HepG2 (cell line): ENCODE measurements around the gene ARHGAP10. TPM values are rescaled to one million over a fixed set of nuclear protein-coding genes. Genes with fewer than 3 reads are reported as not detected.

Experiments
- ATAC-seq: fragments of 200-7000 bp; cut with Tn5 transposase; 3 replicates; pipeline ENCODE4 v1.9.1; 2020; ENCODE audit warnings: mild to moderate bottlenecking, moderate library complexity
- BruUV-seq: library from RNA; stranded (reverse); fragments of 400-500 nt; replicated peaks from 2 replicates; lab custom pipeline; 2021; lab: Mats Ljungman, UMichigan
- CTCF ChIA-PET: fragments of 300-600 bp; formaldehyde crosslinking; extraction: SDS; loops from one replicate; lab custom pipeline; 2021; ENCODE audit warnings: low total read pairs, inconsistent platforms, low intra/inter-chr PET ratio; lab: Yijun Ruan, JAX
- POLR2A ChIA-PET: fragments of 350-600 bp; sonication (Branson Sonifier 250); formaldehyde crosslinking; loops from one replicate; lab custom pipeline; 2020; ENCODE audit warnings: antibody characterized with exemption, inconsistent platforms; lab: Yijun Ruan, JAX
- DNase-seq: peaks from one replicate; pipeline ENCODE4 v3.0.0-alpha.2; 2015; ENCODE audit warnings: low spot score
- FAIRE-seq: peaks from 3 replicates; lab custom pipeline; 2011; peaks lifted over from hg19 to GRCh38; lab: Jason Lieb, UNC
- H2AFZ ChIP-seq: one replicate; pipeline ENCODE4 v1.6.1; 2011; ENCODE audit warnings: low read length, inconsistent platforms
- H3K27ac ChIP-seq: fragments of 300-600 bp; 3 replicates; pipeline ENCODE4 v1.8.0; 2011; ENCODE audit warnings: mixed run types, mild to moderate bottlenecking, mixed read lengths, low read length, inconsistent platforms; ENCODE audit not compliant: insufficient read depth; ENCODE audit errors: extremely low read length
- H3K27me3 ChIP-seq, 2 experiments: fragments of 200-600 bp in 1 of 2; 2 replicates in 1 of 2; 3 replicates in 1 of 2; pipeline versions ENCODE4 v1.6.0 to v1.8.0; 2011; ENCODE audit warnings: low read length in 2 of 2, mild to moderate bottlenecking in 2 of 2, moderate library complexity in 2 of 2, inconsistent platforms in 1 of 2; ENCODE audit not compliant: insufficient read depth in 2 of 2, control insufficient read depth in 1 of 2
- H3K36me3 ChIP-seq, 2 experiments: fragments of 200-600 bp in 1 of 2; replicated peaks in 1 of 2; 2 replicates in 1 of 2; 3 replicates in 1 of 2; pipeline versions ENCODE4 v1.5.1 to v1.8.0; 2011; ENCODE audit warnings: low read length in 2 of 2, inconsistent platforms in 1 of 2; ENCODE audit not compliant: insufficient read depth in 2 of 2, control insufficient read depth in 1 of 2
- H3K4me1 ChIP-seq: 2 replicates; pipeline ENCODE4 v1.5.1; 2012; ENCODE audit warnings: low read length, inconsistent platforms; ENCODE audit not compliant: insufficient read depth
- H3K4me2 ChIP-seq: 2 replicates; pipeline ENCODE4 v1.6.0; 2011; ENCODE audit warnings: low read depth, low read length, inconsistent platforms
- H3K4me3 ChIP-seq, 3 experiments: fragments of 200-600 bp in 1 of 3; sonication (generic), shearing (Covaris generic) in 1 of 3; replicated peaks in 1 of 3; 2 replicates each; pipeline ENCODE4 v1.5.1; 2011 to 2016; ENCODE audit warnings: low read length in 3 of 3, inconsistent platforms in 2 of 3, low read depth in 2 of 3, mild to moderate bottlenecking in 2 of 3, control low read depth in 1 of 3, mixed read lengths in 1 of 3; ENCODE audit not compliant: insufficient read depth in 1 of 3
- H3K79me2 ChIP-seq: one replicate; pipeline ENCODE4 v1.6.1; 2011; ENCODE audit warnings: low read length, inconsistent platforms; ENCODE audit not compliant: insufficient read depth
- H3K9ac ChIP-seq: 2 replicates; pipeline ENCODE4 v1.6.0; 2011; ENCODE audit warnings: mild to moderate bottlenecking, low read depth, low read length, inconsistent platforms; ENCODE audit not compliant: insufficient read depth
- H3K9me3 ChIP-seq: 2 replicates; pipeline ENCODE4 v1.5.1; 2012; ENCODE audit warnings: mild to moderate bottlenecking, low read length
- H4K20me1 ChIP-seq: 2 replicates; pipeline ENCODE4 v1.6.0; 2011; ENCODE audit warnings: inconsistent platforms, mild to moderate bottlenecking, low read length, moderate library complexity; ENCODE audit not compliant: insufficient read depth
- CAMTA2 ChIP-seq: sonication (generic); formaldehyde crosslinking; IDR thresholded peaks from 2 replicates; pipeline ENCODE4 v1.4.0; 2020; ENCODE audit warnings: mild to moderate bottlenecking, missing genetic modification reagents, borderline replicate concordance
- CBX5 ChIP-seq: sonication (generic); formaldehyde crosslinking; IDR thresholded peaks from 2 replicates; pipeline ENCODE4 v1.4.0; 2020; ENCODE audit warnings: missing genetic modification reagents, borderline replicate concordance
- CREM ChIP-seq, 2 experiments: sonication (generic) in 1 of 2; formaldehyde crosslinking in 1 of 2; IDR thresholded peaks; 2 replicates each; pipeline versions ENCODE4 v1.4.0 to v1.6.1; 2016 to 2020; ENCODE audit warnings: antibody characterized with exemption in 1 of 2, mild to moderate bottlenecking in 1 of 2, missing genetic modification reagents in 1 of 2
- CTCF ChIP-seq: sonication (generic); formaldehyde crosslinking; IDR thresholded peaks from 2 replicates; pipeline ENCODE4 v1.5.0; 2020; ENCODE audit warnings: mild to moderate bottlenecking, missing genetic modification reagents, moderate library complexity
- ELF3 ChIP-seq: IDR thresholded peaks from 2 replicates; pipeline ENCODE4 v1.6.1; 2016; ENCODE audit warnings: missing genetic modification reagents, missing compliant biosample characterization
- HNRNPH1 ChIP-seq: fragments of 200-400 bp; formaldehyde crosslinking; optimal IDR thresholded peaks from 2 replicates; pipeline ENCODE3; 2017; ENCODE audit warnings: mild to moderate bottlenecking, low read depth, low read length
- IKZF1 ChIP-seq: fragments of 450-650 bp; IDR thresholded peaks from 2 replicates; pipeline ENCODE4 v1.7.1; 2016
- KLF13 ChIP-seq: sonication (generic); formaldehyde crosslinking; IDR thresholded peaks from 2 replicates; pipeline ENCODE4 v1.4.0; 2020; ENCODE audit warnings: mild to moderate bottlenecking, missing genetic modification reagents
- KLF15 ChIP-seq: sonication (generic); formaldehyde crosslinking; IDR thresholded peaks from 2 replicates; pipeline ENCODE4 v1.8.1; 2023; ENCODE audit warnings: borderline replicate concordance, mild to moderate bottlenecking, inconsistent platforms, missing genetic modification reagents, mixed read lengths
- MEIS1 ChIP-seq: sonication (generic); formaldehyde crosslinking; IDR thresholded peaks from 2 replicates; pipeline ENCODE4 v1.9.0; 2021; ENCODE audit warnings: mild to moderate bottlenecking, missing genetic modification reagents, moderate library complexity, borderline replicate concordance
- NFATC3 ChIP-seq: sonication (generic); formaldehyde crosslinking; IDR thresholded peaks from 2 replicates; pipeline ENCODE4 v1.5.1; 2020; ENCODE audit warnings: mild to moderate bottlenecking, missing genetic modification reagents
- NR3C1 ChIP-seq: sonication (generic); formaldehyde crosslinking; IDR thresholded peaks from 2 replicates; pipeline ENCODE4 v1.4.0; 2020; ENCODE audit warnings: missing genetic modification reagents
- PLSCR1 ChIP-seq: sonication (generic); formaldehyde crosslinking; IDR thresholded peaks from 2 replicates; pipeline ENCODE4 v1.5.0; 2020; ENCODE audit warnings: missing genetic modification reagents, mild to moderate bottlenecking, borderline replicate concordance
- RXRB ChIP-seq: IDR thresholded peaks from 2 replicates; pipeline ENCODE4 v1.6.1; 2016; ENCODE audit warnings: borderline replicate concordance, missing genetic modification reagents, missing compliant biosample characterization
- WIZ ChIP-seq: sonication (generic); formaldehyde crosslinking; IDR thresholded peaks from 2 replicates; pipeline ENCODE4 v1.5.1; 2020; ENCODE audit warnings: mild to moderate bottlenecking, missing genetic modification reagents
- ZNF180 ChIP-seq: sonication (generic); formaldehyde crosslinking; IDR thresholded peaks from 2 replicates; pipeline ENCODE4 v1.4.0; 2020; ENCODE audit warnings: low read depth, missing genetic modification reagents, borderline replicate concordance
- ZNF773 ChIP-seq: sonication (generic); formaldehyde crosslinking; IDR thresholded peaks from 2 replicates; pipeline ENCODE4 v1.4.0; 2020; ENCODE audit warnings: missing genetic modification reagents, borderline replicate concordance
- ZNF782 ChIP-seq: sonication (generic); formaldehyde crosslinking; IDR thresholded peaks from 2 replicates; pipeline ENCODE4 v1.4.0; 2020; ENCODE audit warnings: missing genetic modification reagents, mild to moderate bottlenecking, borderline replicate concordance
- ZSCAN21 ChIP-seq: sonication (generic); formaldehyde crosslinking; IDR thresholded peaks from 2 replicates; pipeline ENCODE4 v1.8.0; 2022; ENCODE audit warnings: mild to moderate bottlenecking, missing genetic modification reagents, moderate library complexity, borderline replicate concordance
- WGBS: methylation state at CpG from one replicate; pipeline ENCODE4 v1.1.6; 2017; ENCODE audit warnings: low lambda C conversion rate; 5-methylcytosine and 5-hydroxymethylcytosine counted together
- in situ Hi-C: cut with HindIII; loops from 2 replicates; pipeline ENCODE4 v1.10.0; 2017; ENCODE audit warnings: low pct_unique_long_range_greater_than_20kb; ENCODE audit not compliant: extremely low pct_ligation_motif_present
- intact Hi-C: fragments of 100-400 bp; cut with micrococcal nuclease; formaldehyde crosslinking; loops from one replicate; pipeline ENCODE4 v1.10.0; 2022; ENCODE audit not compliant: unreplicated experiment
- polyA plus RNA-seq, 8 experiments: library from polyadenylated mRNA; depleted of rRNA in 3 of 8; stranded (reverse) in 7 of 8; unstranded in 1 of 8; fragments of >200 nt; fragmentation: Illumina TruSeq in 4 of 8; extraction: Trizol in 4 of 8; gene quantifications; 2 replicates each; pipeline versions ENCODE4 v1.2.1 to v1.2.3, GENCODE V29; 2011 to 2016; ENCODE audit warnings: low read depth in 4 of 8, missing spikeins in 1 of 8, mixed read lengths in 1 of 8; ENCODE audit not compliant: insufficient read depth in 1 of 8
- total RNA-seq, 5 experiments: library from RNA; depleted of rRNA; stranded (reverse); fragments of >200 nt; fragmentation: Illumina TruSeq; extraction: Trizol; gene quantifications; 2 replicates each; pipeline ENCODE4 v1.2.3, GENCODE V29; 2016; ENCODE audit warnings: low read depth in 1 of 5

ARHGAP10 gene
- total and polyA plus RNA-seq, 2 of the 13 experiments (the other 11 are each of a cell fraction or from before 2014, with no cell fraction given), result 0.45 to 1.6 TPM

DNA sequence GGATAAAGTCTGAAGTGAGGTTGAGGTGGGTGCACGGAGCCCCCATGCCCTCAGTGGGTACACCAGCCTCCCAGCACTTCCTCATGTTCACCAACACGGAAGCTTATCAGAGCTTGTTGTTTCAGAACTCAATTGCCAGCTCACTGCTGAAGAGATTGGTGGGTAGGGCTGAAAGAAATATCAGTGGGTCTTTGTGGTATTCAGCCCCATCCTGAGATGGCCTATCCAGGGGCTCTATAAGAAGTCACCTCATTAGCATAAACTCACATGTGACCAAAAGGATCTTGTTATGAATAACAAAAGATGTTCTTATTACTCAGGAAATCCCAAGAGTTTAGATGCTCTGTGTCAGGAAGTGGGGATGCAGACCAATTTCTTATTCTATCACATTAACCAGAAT, 177.3 kb downstream of the ARHGAP10 start:
- no peak for DNase-seq
- H3K79me2 ChIP-seq, result no peaks in the 10 kb centered on the region
- no peak overlapping the region for H3K4me2 ChIP-seq
- ChIA-PET POLR2A (no interaction called here), CTCF (no interaction called here)
- no peak for FAIRE-seq
- no peaks in the 10 kb centered on the region for H3K36me3 ChIP-seq
- TF ChIP-seq NFATC3 (CRISPR knock-in tag) (no peak), HNRNPH1 (no peak), NR3C1 (CRISPR knock-in tag) (no peak), PLSCR1 (CRISPR knock-in tag) (no peak), KLF13 (no peak), ZNF782 (CRISPR knock-in tag) (no peak), MEIS1 (no peak), CAMTA2 (CRISPR knock-in tag) (no peak), RXRB (no peak)
- in situ Hi-C loops, result no loop called here
- no peak overlapping the region for H3K9ac ChIP-seq
- no peak overlapping the region for H3K27ac ChIP-seq
- H4K20me1 ChIP-seq, result no peaks in the 10 kb centered on the region
- BruUV-seq, result no TSS peak
- H2AFZ ChIP-seq, result no peak overlapping the region
- ATAC-seq, result no peak
- no peak overlapping the region for H3K4me3 ChIP-seq
- WGBS, result 29% methylated on average over 1 of the region's 2 CpGs
- H3K27me3 ChIP-seq, result no peaks in the 10 kb centered on the region
- no peaks in the 10 kb centered on the region for H3K9me3 ChIP-seq
- intact Hi-C loops, result no loop called here
- H3K4me1 ChIP-seq, result no peaks in the 10 kb centered on the region

GRCh38 chr4:147910315-147910714, 178.4 kb downstream of the ARHGAP10 start:
- DNase-seq, result no peak
- H3K36me3 ChIP-seq, result no peaks in the 10 kb centered on the region
- FAIRE-seq, result no peak
- H3K4me2 ChIP-seq, result no peak overlapping the region
- no peak overlapping the region for H2AFZ ChIP-seq
- no peaks in the 10 kb centered on the region for H3K4me1 ChIP-seq
- no peak overlapping the region for H3K4me3 ChIP-seq
- TF ChIP-seq ZSCAN21 (CRISPR knock-in tag), result no peak
- TF ChIP-seq ELF3 (CRISPR knock-in tag), result no peak
- no peak for TF ChIP-seq ZNF180 (CRISPR knock-in tag)
- TF ChIP-seq KLF13, result no peak
- no peak for TF ChIP-seq WIZ (CRISPR knock-in tag)
- TF ChIP-seq CBX5 (CRISPR knock-in tag), result no peak
- no peak for TF ChIP-seq ZNF773 (CRISPR knock-in tag)
- TF ChIP-seq KLF15 (CRISPR knock-in tag), result no peak
- TF ChIP-seq CTCF (CRISPR knock-in tag), result no peak
- TF ChIP-seq IKZF1, result no peak
- no peak for TF ChIP-seq CREM (IDR thresholded peaks at IDR 0.05)
- no peak for TF ChIP-seq CREM (CRISPR knock-in tag; IDR thresholded peaks at IDR 0.05)
- no peaks in the 10 kb centered on the region for H3K9me3 ChIP-seq
- in situ Hi-C loops, result no loop called here
- BruUV-seq, result no TSS peak
- WGBS, result 36% methylated on average over 3 of the region's 3 CpGs
- intact Hi-C loops, result no loop called here
- ChIA-PET CTCF (no interaction called here), POLR2A (no interaction called here)
- no peaks in the 10 kb centered on the region for H3K27me3 ChIP-seq
- no peak overlapping the region for H3K9ac ChIP-seq
- H3K27ac ChIP-seq, result no peak overlapping the region
- H3K79me2 ChIP-seq, result no peaks in the 10 kb centered on the region
- H4K20me1 ChIP-seq, result no peaks in the 10 kb centered on the region
- no peak for ATAC-seq
